ENCODE data around the gene CEBPZ. TPM values are rescaled to one million over a fixed set of nuclear protein-coding genes. Genes with fewer than 3 reads are reported as not detected.

Gene CEBPZ
- 74.2 and 111 TPM in 2 replicates for total RNA-seq (2014; rRNA removed; shearing (Covaris generic))

- DNase-seq, result peak; percentile 88
- peak within 1 kb of the TSS; percentile 88 for H3K4me3 ChIP-seq (ENCODE audit: insufficient read depth, low read depth, low read length)
- H3K27me3 ChIP-seq (ENCODE audit: control insufficient read depth, insufficient read depth, low read length), result no peaks in the 10 kb centered on the region
- peaks cover 15% of the 10 kb centered on the region for H3K36me3 ChIP-seq (replicated peaks; ENCODE audit: control insufficient read depth, insufficient read depth, low read length)
Measured at GRCh38 chr2:37231241-37232130, at the start of gene CEBPZ, which contains the start of gene NDUFAF7. Gene CEBPZ, minus strand, starts transcription at chr2:37231596. Its CDS starts 29 bp downstream, at chr2:37231567. Gene NDUFAF7, plus strand, starts transcription at chr2:37231658. Its CDS starts 48 bp downstream, at chr2:37231706.

GRCh38 chr2:37276291-37276690 lies 44.9 kb upstream of the CEBPZ start:
- Histone ChIP-seq H3K27me3 (ENCODE audit: control insufficient read depth, insufficient read depth, low read length) (no peaks in the 10 kb centered on the region), H3K36me3 (replicated peaks; ENCODE audit: control insufficient read depth, insufficient read depth, low read length) (peaks cover 3% of the 10 kb centered on the region), H3K4me3 (ENCODE audit: insufficient read depth, low read depth, low read length) (no peak overlapping the region)
- DNase-seq, result no peak

DNA sequence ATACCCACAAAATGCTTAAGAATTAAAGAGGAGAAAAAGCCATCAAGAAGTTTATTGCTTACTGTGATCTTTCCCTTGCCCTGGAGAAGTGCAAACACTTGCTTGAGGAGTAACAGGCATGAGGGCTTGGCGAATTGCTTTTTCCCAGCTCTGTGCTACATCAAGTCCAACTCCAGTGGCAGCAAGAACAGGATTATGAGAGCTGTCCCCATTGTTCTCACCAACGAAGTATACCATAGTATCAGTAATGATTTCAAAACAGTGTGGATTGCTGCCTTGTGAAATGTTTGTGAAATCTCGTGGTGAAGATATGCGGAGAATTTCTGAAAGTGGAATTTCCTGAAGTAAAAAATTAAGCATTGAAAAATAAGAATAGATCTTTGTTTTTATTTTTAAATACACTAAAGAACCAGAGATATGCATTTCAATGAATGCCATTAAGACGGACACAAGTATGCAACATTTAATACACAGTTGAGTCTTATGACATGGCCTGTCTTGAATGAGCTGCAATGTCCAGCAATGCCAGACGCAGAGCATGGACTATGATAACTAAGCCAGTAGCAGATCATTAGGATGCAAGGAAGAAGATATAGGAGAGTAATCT lies 43.1 kb upstream of the CEBPZ start:
- no peak overlapping the region for H3K4me3 ChIP-seq (ENCODE audit: insufficient read depth, low read depth, low read length)
- no peaks in the 10 kb centered on the region for H3K27me3 ChIP-seq (ENCODE audit: control insufficient read depth, insufficient read depth, low read length)
- DNase-seq, result no peak
- H3K36me3 ChIP-seq (replicated peaks; ENCODE audit: control insufficient read depth, insufficient read depth, low read length), result peaks cover 2% of the 10 kb centered on the region

DNA sequence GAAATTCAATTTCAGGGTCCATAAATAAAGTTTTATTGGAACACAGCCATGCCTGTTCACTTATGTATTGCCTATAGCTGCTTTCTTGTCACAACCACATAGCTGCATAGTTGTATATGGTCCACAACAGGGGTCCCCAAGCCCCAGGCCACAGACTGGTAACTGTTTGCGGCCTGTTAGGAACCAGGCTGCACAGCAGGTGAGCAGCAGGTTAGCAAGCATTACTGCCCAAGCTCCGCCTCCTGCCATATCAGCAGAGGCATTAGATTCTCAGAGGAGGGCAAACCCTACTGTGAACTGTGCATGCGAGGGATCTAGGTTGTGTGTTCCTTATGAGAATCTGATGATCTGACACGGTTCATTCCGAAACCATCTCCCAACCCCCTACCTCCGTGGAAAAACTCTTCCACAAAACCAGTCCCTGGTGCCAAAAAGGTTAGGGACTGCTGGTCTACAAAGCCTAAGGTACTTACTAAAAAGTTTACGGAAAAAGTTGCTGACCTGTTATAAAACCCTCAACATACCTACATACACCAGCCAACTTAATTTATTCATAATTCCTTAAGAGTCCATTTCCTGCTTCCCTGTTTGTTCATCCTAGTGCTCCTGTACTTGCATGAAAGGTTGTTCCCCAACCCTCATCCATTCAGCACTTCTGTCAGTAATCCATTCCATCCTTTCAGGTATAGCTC lies 40.1 kb upstream of the CEBPZ start:
- DNase-seq, result no peak
- Histone ChIP-seq H3K4me3 (ENCODE audit: insufficient read depth, low read depth, low read length) (no peak overlapping the region), H3K36me3 (replicated peaks; ENCODE audit: control insufficient read depth, insufficient read depth, low read length) (peaks cover 4% of the 10 kb centered on the region), H3K27me3 (ENCODE audit: control insufficient read depth, insufficient read depth, low read length) (no peaks in the 10 kb centered on the region)

GRCh38 chr2:37268111-37268510 lies 36.7 kb upstream of the CEBPZ start:
- H3K36me3 ChIP-seq (replicated peaks; ENCODE audit: control insufficient read depth, insufficient read depth, low read length), result peaks cover 4% of the 10 kb centered on the region
- H3K27me3 ChIP-seq (ENCODE audit: control insufficient read depth, insufficient read depth, low read length), result no peaks in the 10 kb centered on the region
- no peak overlapping the region for H3K4me3 ChIP-seq (ENCODE audit: insufficient read depth, low read depth, low read length)
- DNase-seq, result no peak

DNA sequence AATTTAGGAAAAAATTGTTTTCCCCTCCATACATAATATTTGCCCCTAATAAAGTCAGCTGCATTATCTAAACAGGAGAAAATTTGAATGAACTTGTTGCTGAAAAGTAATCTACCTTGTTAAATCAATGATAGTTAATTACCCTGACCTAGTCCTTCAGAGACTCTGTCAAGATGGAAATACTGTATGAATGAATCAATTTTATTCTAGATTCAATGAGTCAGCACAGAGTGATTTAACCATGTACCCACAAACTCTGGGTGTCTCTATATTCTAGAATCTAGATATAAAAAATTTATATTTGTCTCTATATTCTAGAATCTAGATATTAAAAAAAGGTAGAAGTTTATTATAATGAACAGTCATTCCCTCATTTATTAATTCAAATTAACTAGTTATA lies 36.3 kb upstream of the CEBPZ start:
- no peak overlapping the region for H3K4me3 ChIP-seq (ENCODE audit: insufficient read depth, low read depth, low read length)
- no peak for DNase-seq
- no peaks in the 10 kb centered on the region for H3K27me3 ChIP-seq (ENCODE audit: control insufficient read depth, insufficient read depth, low read length)
- peaks cover 4% of the 10 kb centered on the region for H3K36me3 ChIP-seq (replicated peaks; ENCODE audit: control insufficient read depth, insufficient read depth, low read length)

- H3K27me3 ChIP-seq (ENCODE audit: control insufficient read depth, insufficient read depth, low read length), result no peaks in the 10 kb centered on the region
- H3K4me3 ChIP-seq (ENCODE audit: insufficient read depth, low read depth, low read length), result no peak overlapping the region
- peaks cover 5% of the 10 kb centered on the region for H3K36me3 ChIP-seq (replicated peaks; ENCODE audit: control insufficient read depth, insufficient read depth, low read length)
- DNase-seq, result peak; percentile 5
Measured at GRCh38 chr2:37263839-37264238, 32.4 kb upstream of the CEBPZ start.

- Histone ChIP-seq H3K27me3 (ENCODE audit: control insufficient read depth, insufficient read depth, low read length) (no peaks in the 10 kb centered on the region), H3K36me3 (replicated peaks; ENCODE audit: control insufficient read depth, insufficient read depth, low read length) (peaks cover 8% of the 10 kb centered on the region)
Measured at GRCh38 chr2:37262522-37262921, 31.1 kb upstream of the CEBPZ start.

GRCh38 chr2:37250869-37251740 lies 19.7 kb upstream of the CEBPZ start:
- no peak for DNase-seq
- peaks cover 24% of the 10 kb centered on the region for H3K36me3 ChIP-seq (replicated peaks; ENCODE audit: control insufficient read depth, insufficient read depth, low read length)
- H3K4me3 ChIP-seq (ENCODE audit: insufficient read depth, low read depth, low read length), result no peak overlapping the region
- no peaks in the 10 kb centered on the region for H3K27me3 ChIP-seq (ENCODE audit: control insufficient read depth, insufficient read depth, low read length)

More at GRCh38 chr2:37262522-37262921, 31.1 kb upstream of the CEBPZ start:
- DNase-seq, result no peak
- no peak overlapping the region for H3K4me3 ChIP-seq (ENCODE audit: insufficient read depth, low read depth, low read length)

DNA sequence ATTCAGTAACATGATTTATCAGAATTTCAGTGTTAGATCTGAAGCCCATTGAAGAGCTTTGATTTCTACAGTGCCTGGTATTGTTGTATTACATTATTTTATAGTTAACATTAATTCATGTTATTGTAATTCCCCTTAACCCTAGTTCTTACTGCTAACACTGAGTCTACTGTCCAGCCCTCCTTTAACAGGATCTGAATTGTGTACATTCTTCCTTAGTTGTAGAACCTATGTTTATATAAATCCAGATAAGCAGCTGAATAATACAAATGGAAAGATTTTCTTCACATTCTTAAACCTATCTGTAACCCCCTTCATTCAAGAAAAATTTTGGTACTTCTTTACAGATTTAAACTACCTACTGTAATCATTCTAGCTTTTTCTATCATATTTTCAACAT lies 14.8 kb upstream of the CEBPZ start:
- no peak for DNase-seq
- H3K4me3 ChIP-seq (ENCODE audit: insufficient read depth, low read depth, low read length), result no peak overlapping the region
- peaks cover 21% of the 10 kb centered on the region for H3K36me3 ChIP-seq (replicated peaks; ENCODE audit: control insufficient read depth, insufficient read depth, low read length)
- no peaks in the 10 kb centered on the region for H3K27me3 ChIP-seq (ENCODE audit: control insufficient read depth, insufficient read depth, low read length)

DNA sequence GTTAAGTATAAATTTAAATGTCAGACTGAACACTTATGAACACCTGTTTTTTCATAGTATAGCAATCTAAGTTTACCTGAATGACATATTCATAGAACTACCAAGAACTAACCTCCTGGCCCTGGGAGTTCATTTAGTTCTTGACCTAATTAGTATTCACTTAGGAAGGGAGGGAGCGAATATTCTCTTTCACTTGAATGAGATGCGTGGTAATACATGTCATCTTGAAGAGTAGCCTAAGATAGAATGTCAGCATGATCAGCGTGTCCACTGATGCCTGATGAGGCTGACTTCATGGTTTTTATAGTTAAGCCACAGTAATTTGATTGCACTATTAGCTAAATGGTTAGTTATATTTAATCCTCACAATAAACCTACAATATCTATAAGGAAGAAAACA lies 13.4 kb upstream of the CEBPZ start:
- Histone ChIP-seq H3K36me3 (replicated peaks; ENCODE audit: control insufficient read depth, insufficient read depth, low read length) (peaks cover 21% of the 10 kb centered on the region), H3K27me3 (ENCODE audit: control insufficient read depth, insufficient read depth, low read length) (no peaks in the 10 kb centered on the region), H3K4me3 (ENCODE audit: insufficient read depth, low read depth, low read length) (no peak overlapping the region)
- no peak for DNase-seq

- no peak for DNase-seq
- Histone ChIP-seq H3K4me3 (ENCODE audit: insufficient read depth, low read depth, low read length) (no peak overlapping the region), H3K27me3 (ENCODE audit: control insufficient read depth, insufficient read depth, low read length) (no peaks in the 10 kb centered on the region), H3K36me3 (replicated peaks; ENCODE audit: control insufficient read depth, insufficient read depth, low read length) (peaks cover 19% of the 10 kb centered on the region)
Measured at GRCh38 chr2:37244017-37244416, 12.6 kb upstream of the CEBPZ start.

GRCh38 chr2:37243435-37243834 lies 12.0 kb upstream of the CEBPZ start:
- Histone ChIP-seq H3K4me3 (ENCODE audit: insufficient read depth, low read depth, low read length) (no peak overlapping the region), H3K27me3 (ENCODE audit: control insufficient read depth, insufficient read depth, low read length) (no peaks in the 10 kb centered on the region), H3K36me3 (replicated peaks; ENCODE audit: control insufficient read depth, insufficient read depth, low read length) (peaks cover 19% of the 10 kb centered on the region)
- no peak for DNase-seq

Measured in H7 (cell line).